SK-N-SH (cell line): Measurements from ENCODE around the gene COL4A6. TPM values are rescaled to one million over a fixed set of nuclear protein-coding genes. Genes with fewer than 3 reads are reported as not detected.

Source experiments
- CTCF ChIA-PET: fragments of 300-600, 350-600 bp; formaldehyde crosslinking; extraction: SDS; loops from one replicate; lab custom pipeline; 2021; lab: Yijun Ruan, JAX
- POLR2A ChIA-PET: fragments of 350-600 bp; sonication (Branson Sonifier 250); formaldehyde crosslinking; extraction: SDS; loops from one replicate; lab custom pipeline; 2020; ENCODE audit warnings: antibody characterized with exemption, inconsistent platforms; lab: Yijun Ruan, JAX
- DNase-seq: peaks from one replicate; pipeline ENCODE4 v3.0.0; 2012
- H2AFZ ChIP-seq: fragments of 200-600 bp; sonication (generic); 2 replicates; pipeline ENCODE4 v1.8.1; 2016; ENCODE audit warnings: antibody characterized with exemption, mild to moderate bottlenecking, low read depth
- H3F3A ChIP-seq: fragments of 200-600 bp; sonication (generic); replicated peaks from 2 replicates; pipeline ENCODE3; 2016; ENCODE audit warnings: antibody characterized with exemption, mild to moderate bottlenecking; ENCODE audit not compliant: insufficient read depth
- H3K27ac ChIP-seq, 2 experiments: fragments of 200-500 bp in 1 of 2; fragments of 200-600 bp in 1 of 2; sonication (Bioruptor generic) in 1 of 2; sonication (generic), shearing (Covaris generic) in 1 of 2; 2 replicates each; pipeline versions ENCODE4 v1.5.1 to v1.6.1; 2014 to 2016; ENCODE audit warnings: low read depth in 2 of 2, inconsistent platforms in 1 of 2, low read length in 1 of 2, mild to moderate bottlenecking in 1 of 2, mixed read lengths in 1 of 2
- H3K27me3 ChIP-seq: fragments of 200-600 bp; sonication (generic), shearing (Covaris generic); 2 replicates; pipeline ENCODE4 v1.6.1; 2016; ENCODE audit warnings: mixed run types; ENCODE audit not compliant: insufficient read depth
- H3K36me3 ChIP-seq, 2 experiments: fragments of 200-500 bp in 1 of 2; fragments of 200-600 bp in 1 of 2; sonication (Bioruptor generic) in 1 of 2; sonication (generic) in 1 of 2; replicated peaks in 1 of 2; 2 replicates each; pipeline versions ENCODE3 to v1.5.1; 2014 to 2016; ENCODE audit warnings: low read length in 1 of 2, mild to moderate bottlenecking in 1 of 2; ENCODE audit not compliant: insufficient read depth in 2 of 2, control insufficient read depth in 1 of 2
- H3K4me1 ChIP-seq, 2 experiments: fragments of 200-500 bp in 1 of 2; fragments of 200-600 bp in 1 of 2; sonication (Bioruptor generic) in 1 of 2; sonication (generic), shearing (Covaris generic) in 1 of 2; 2 replicates each; pipeline versions ENCODE4 v1.5.1 to v1.6.1; 2014 to 2016; ENCODE audit warnings: low read depth in 1 of 2, low read length in 1 of 2, mixed run types in 1 of 2; ENCODE audit not compliant: insufficient read depth in 2 of 2, control insufficient read depth in 1 of 2
- H3K4me2 ChIP-seq: fragments of 200-600 bp; sonication (generic), shearing (Covaris generic); 2 replicates; pipeline ENCODE4 v1.6.1; 2017; ENCODE audit warnings: mixed run types
- H3K4me3 ChIP-seq, 2 experiments: fragments of 200-500 bp in 1 of 2; fragments of 200-600 bp in 1 of 2; sonication (Bioruptor generic) in 1 of 2; sonication (generic), shearing (Covaris generic) in 1 of 2; 2 replicates each; pipeline versions ENCODE4 v1.5.1 to v1.8.1; 2014 to 2016; ENCODE audit warnings: low read depth in 2 of 2, inconsistent platforms in 1 of 2, low read length in 1 of 2, mild to moderate bottlenecking in 1 of 2, mixed read lengths in 1 of 2, moderate library complexity in 1 of 2
- H3K79me2 ChIP-seq: fragments of 200-600 bp; sonication (generic); 2 replicates; pipeline ENCODE4 v1.8.1; 2017; ENCODE audit warnings: mild to moderate bottlenecking; ENCODE audit not compliant: insufficient read depth
- H3K9ac ChIP-seq: fragments of 200-600 bp; sonication (generic); 2 replicates; pipeline ENCODE4 v1.6.1; 2017; ENCODE audit warnings: mixed run types
- H3K9me2 ChIP-seq: fragments of 200-600 bp; sonication (generic); 2 replicates; pipeline ENCODE4 v1.6.1; 2017; ENCODE audit warnings: mixed run types
- H3K9me3 ChIP-seq: fragments of 200-600 bp; sonication (generic); 2 replicates; pipeline ENCODE4 v1.6.1; 2017; ENCODE audit warnings: mixed run types, mild to moderate bottlenecking, moderate library complexity
- H4K20me1 ChIP-seq: fragments of 200-600 bp; sonication (generic); 2 replicates; pipeline ENCODE4 v1.6.1; 2017; ENCODE audit warnings: mild to moderate bottlenecking, mixed run types; ENCODE audit not compliant: insufficient read depth
- CHD2 ChIP-seq: fragments of 150-350 bp; IDR thresholded peaks from 2 replicates; pipeline ENCODE4 v1.6.1; 2018; ENCODE audit warnings: low read length; ENCODE audit not compliant: partially characterized antibody
- FOXJ3 ChIP-seq: sonication (generic); formaldehyde crosslinking; IDR thresholded peaks from 2 replicates; pipeline ENCODE4 v1.5.1; 2020; ENCODE audit warnings: mild to moderate bottlenecking, missing genetic modification reagents
- FOXM1 ChIP-seq: IDR thresholded peaks from 2 replicates; pipeline ENCODE4 v1.4.0; 2012; ENCODE audit warnings: low read depth, mild to moderate bottlenecking
- GABPA ChIP-seq: IDR thresholded peaks from 2 replicates; pipeline ENCODE4 v1.4.0; 2012; ENCODE audit warnings: low read depth, mild to moderate bottlenecking
- MEF2A ChIP-seq: IDR thresholded peaks from 2 replicates; pipeline ENCODE4 v1.4.0; 2012; ENCODE audit warnings: low read depth, borderline replicate concordance
- MXI1 ChIP-seq: IDR thresholded peaks from 2 replicates; pipeline ENCODE4 v1.6.1; 2012; ENCODE audit warnings: mild to moderate bottlenecking, low read depth, low read length, improper control_type of control experiment
- PBX3 ChIP-seq: IDR thresholded peaks from 2 replicates; pipeline ENCODE4; 2012
- POLR2AphosphoS5 ChIP-seq: IDR thresholded peaks from 2 replicates; pipeline ENCODE4 v1.6.1; 2012; ENCODE audit warnings: low read depth, low read length
- RAD21 ChIP-seq: IDR thresholded peaks from 2 replicates; pipeline ENCODE4 v1.6.1; 2012; ENCODE audit warnings: mild to moderate bottlenecking, low read length
- RFX5 ChIP-seq: IDR thresholded peaks from 2 replicates; pipeline ENCODE4 v1.6.1; 2012; ENCODE audit warnings: mild to moderate bottlenecking, improper control_type of control experiment, low read length
- RXRA ChIP-seq: IDR thresholded peaks from 2 replicates; pipeline ENCODE4 v1.4.0; 2012; ENCODE audit warnings: low read depth, mild to moderate bottlenecking, borderline replicate concordance
- SMC3 ChIP-seq: IDR thresholded peaks from 2 replicates; pipeline ENCODE4 v1.6.1; 2012; ENCODE audit warnings: low read depth, low read length, improper control_type of control experiment
- TAF1 ChIP-seq: IDR thresholded peaks from 2 replicates; pipeline ENCODE4 v1.6.1; 2012; ENCODE audit warnings: low read depth, mild to moderate bottlenecking, low read length, moderate library complexity, borderline replicate concordance
- TCF12 ChIP-seq: IDR thresholded peaks from 2 replicates; pipeline ENCODE4 v1.4.0; 2012
- WGBS: methylation state at CpG from one replicate; pipeline ENCODE4 v1.1.6; 2017; ENCODE audit warnings: low lambda C conversion rate; 5-methylcytosine and 5-hydroxymethylcytosine counted together
- polyA plus RNA-seq, 3 experiments: library from polyadenylated mRNA; depleted of rRNA; stranded (reverse); fragments of >200 nt; gene quantifications; 2 replicates each; pipeline ENCODE4 v1.2.3, GENCODE V29; 2012

The COL4A6 gene
- polyA plus RNA-seq, 1 of the 3 experiments (the other 2 are of a cell fraction), result not detected

- ChIA-PET POLR2A (no interaction called here), CTCF (no interaction called here)
- Histone ChIP-seq H3K4me2 (no peak overlapping the region), H3K79me2 (no peaks in the 10 kb centered on the region), H3K4me1 (no peaks in the 10 kb centered on the region), H3K9me2 (no peaks in the 10 kb centered on the region), H3K9ac (no peak overlapping the region), H3K9me3 (no peaks in the 10 kb centered on the region), H2AFZ (no peak overlapping the region), H3F3A (no peaks in the 10 kb centered on the region), H4K20me1 (0 out of 2 replicates have a peak, but pooled peaks cover 5% of the 10 kb centered on the region), H3K27me3 (peaks cover 49% of the 10 kb centered on the region), H3K27ac (no peak overlapping the region), H3K36me3 (no peaks in the 10 kb centered on the region), H3K4me3 (no peak overlapping the region)
- no peak for DNase-seq
- TF ChIP-seq POLR2AphosphoS5 (no peak), RAD21 (no peak)
Measured at GRCh38 chrX:108306086-108306485, 132.1 kb downstream of the COL4A6 start.

DNA sequence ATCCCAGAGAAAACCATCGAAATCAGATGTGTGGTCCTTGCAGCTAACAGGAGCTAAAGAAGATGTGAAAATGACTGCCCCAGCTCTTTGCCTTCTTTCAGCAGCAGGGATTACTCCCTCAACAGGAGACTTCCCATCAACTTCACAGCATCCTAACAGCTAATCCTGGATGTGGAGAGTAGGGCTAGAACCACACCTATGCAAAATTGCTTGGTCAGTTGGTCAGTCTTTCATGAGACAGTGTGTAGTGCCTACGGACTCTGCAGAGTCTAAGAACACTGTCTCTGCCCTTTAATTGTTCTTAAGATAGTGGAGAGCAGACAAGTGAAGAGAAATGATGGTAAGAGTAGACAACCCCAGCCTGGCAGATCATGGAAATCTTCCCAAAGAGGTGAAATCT lies 133.5 kb downstream of the COL4A6 start:
- DNase-seq, result no peak
- H2AFZ ChIP-seq, result no peak overlapping the region
- no peaks in the 10 kb centered on the region for H3K36me3 ChIP-seq
- no peaks in the 10 kb centered on the region for H3K79me2 ChIP-seq
- CTCF ChIA-PET, result interaction anchor here (1.5 kb wide), 1 partner anchor 16 kb away, joined by 3 read pairs; no protein-coding TSS in a partner anchor
- H3K9me3 ChIP-seq, result no peaks in the 10 kb centered on the region
- TF ChIP-seq GABPA (no peak), MXI1 (no peak), TCF12 (no peak), CHD2 (no peak), FOXJ3 (CRISPR knock-in tag) (no peak), MEF2A (no peak), FOXM1 (no peak), RFX5 (no peak), RXRA (no peak), PBX3 (no peak), TAF1 (no peak), SMC3 (no peak), RAD21 (no peak)
- WGBS, result 4% methylated on average over 2 of the region's 2 CpGs
- POLR2A ChIA-PET, result no interaction called here
- H3F3A ChIP-seq, result no peaks in the 10 kb centered on the region
- no peaks in the 10 kb centered on the region for H3K4me1 ChIP-seq
- H3K27ac ChIP-seq, result no peak overlapping the region
- no peak overlapping the region for H3K9ac ChIP-seq
- H3K4me2 ChIP-seq, result no peak overlapping the region
- peaks cover 49% of the 10 kb centered on the region for H3K27me3 ChIP-seq
- H3K4me3 ChIP-seq, result no peak overlapping the region
- H3K9me2 ChIP-seq, result no peaks in the 10 kb centered on the region
- 0 out of 2 replicates have a peak, but pooled peaks cover 5% of the 10 kb centered on the region for H4K20me1 ChIP-seq
